ENCODE data around the gene STC2.
A peak's percentile ranks its signal among the peaks of the same experiment; 100 is the strongest.
"Not testable (repeated sequence)": the region's sequence is repeated elsewhere in the genome, so short reads cannot be mapped to it uniquely, and the experiment has no call there.

Gene STC2

GRCh38 chr5:173296737-173297676 is 31.2 kb downstream of the STC2 start:
- DNase-seq (ENCODE audit: low read depth, low spot score), result peak; percentile 61

GRCh38 chr5:173295796-173296195 is 32.4 kb downstream of the STC2 start:
- no peak for DNase-seq (ENCODE audit: low read depth, low spot score)

- DNase-seq (ENCODE audit: low read depth, low spot score), result peak; percentile 75
Measured at GRCh38 chr5:173294673-173295320, 33.4 kb downstream of the STC2 start.

GRCh38 chr5:173293817-173294672 is 34.2 kb downstream of the STC2 start:
- DNase-seq (ENCODE audit: low read depth, low spot score), result peak; percentile 95

- DNase-seq (ENCODE audit: low read depth, low spot score), result peak; percentile 67
Measured at GRCh38 chr5:173291722-173292658, 36.2 kb downstream of the STC2 start.

GRCh38 chr5:173290477-173291131 is 37.6 kb downstream of the STC2 start:
- DNase-seq (ENCODE audit: low read depth, low spot score), result peak; percentile 85

- DNase-seq (ENCODE audit: low read depth, low spot score), result no peak
Measured at GRCh38 chr5:173289372-173289771, 38.8 kb downstream of the STC2 start.

- DNase-seq (ENCODE audit: low read depth, low spot score), result no peak
Measured at GRCh38 chr5:173288632-173289031, 39.6 kb downstream of the STC2 start.

- DNase-seq (ENCODE audit: low read depth, low spot score), result no peak
Measured at GRCh38 chr5:173287086-173287485, 41.1 kb downstream of the STC2 start.

- DNase-seq (ENCODE audit: low read depth, low spot score), result not testable (repeated sequence)
Measured at GRCh38 chr5:173284343-173284958, 43.8 kb downstream of the STC2 start.

GRCh38 chr5:173283318-173284288 is 44.6 kb downstream of the STC2 start:
- DNase-seq (ENCODE audit: low read depth, low spot score), result peak; percentile 90

- peak; percentile 33 for DNase-seq (ENCODE audit: low read depth, low spot score)
Measured at GRCh38 chr5:173282916-173283315, 45.3 kb downstream of the STC2 start.

- peak; percentile 74 for DNase-seq (ENCODE audit: low read depth, low spot score)
Measured at GRCh38 chr5:173281910-173282309, 46.3 kb downstream of the STC2 start.

- no peak for DNase-seq (ENCODE audit: low read depth, low spot score)
Measured at GRCh38 chr5:173279166-173279565, 49.0 kb downstream of the STC2 start.

- DNase-seq (ENCODE audit: low read depth, low spot score), result no peak
Measured at GRCh38 chr5:173278641-173279040, 49.6 kb downstream of the STC2 start.

- DNase-seq (ENCODE audit: low read depth, low spot score), result no peak
Measured at GRCh38 chr5:173278172-173278571, 50.0 kb downstream of the STC2 start.

GRCh38 chr5:173274771-173275170 is 53.4 kb downstream of the STC2 start:
- DNase-seq (ENCODE audit: low read depth, low spot score), result no peak

- DNase-seq (ENCODE audit: low read depth, low spot score), result no peak
Measured at GRCh38 chr5:173271419-173271818, 56.8 kb downstream of the STC2 start.
